ENCODE measurements around the gene TMEM43.

TMEM43 gene

GRCh38 chr3:14121859-14122258 is 3.0 kb upstream of the TMEM43 start:
- no peaks in the 10 kb centered on the region for H3K9me3 ChIP-seq (ENCODE audit: control insufficient read depth, insufficient read depth, low read depth, low read length)
- CTCF ChIA-PET: interaction anchor here (0.6 to 1.5 kb wide), 3 partner anchors 33 to 525 kb away, joined by 3 to 4 read pairs (median 3); no protein-coding TSS in a partner anchor
- peaks cover 0 to 42% of the 10 kb centered on the region in 2 experiments; a peak in 1 of 3 replicates for H3K36me3 ChIP-seq (ENCODE audit: control insufficient read depth in 2 of 2, insufficient read depth in 1 of 2, low read length in 2 of 2)
- no peak overlapping the region for H3K4me3 ChIP-seq (ENCODE audit: low read depth, low read length)
- TF ChIP-seq ZNF558 (tag by site-specific recombination; IDR thresholded peaks at IDR 0.05) (no peak), ZNF391 (tag by site-specific recombination; IDR thresholded peaks at IDR 0.05; ENCODE audit: borderline replicate concordance, low read depth) (no peak), ZSCAN5A (tag by site-specific recombination; IDR thresholded peaks at IDR 0.05) (no peak)
- TF ChIP-seq, protein P1, sequence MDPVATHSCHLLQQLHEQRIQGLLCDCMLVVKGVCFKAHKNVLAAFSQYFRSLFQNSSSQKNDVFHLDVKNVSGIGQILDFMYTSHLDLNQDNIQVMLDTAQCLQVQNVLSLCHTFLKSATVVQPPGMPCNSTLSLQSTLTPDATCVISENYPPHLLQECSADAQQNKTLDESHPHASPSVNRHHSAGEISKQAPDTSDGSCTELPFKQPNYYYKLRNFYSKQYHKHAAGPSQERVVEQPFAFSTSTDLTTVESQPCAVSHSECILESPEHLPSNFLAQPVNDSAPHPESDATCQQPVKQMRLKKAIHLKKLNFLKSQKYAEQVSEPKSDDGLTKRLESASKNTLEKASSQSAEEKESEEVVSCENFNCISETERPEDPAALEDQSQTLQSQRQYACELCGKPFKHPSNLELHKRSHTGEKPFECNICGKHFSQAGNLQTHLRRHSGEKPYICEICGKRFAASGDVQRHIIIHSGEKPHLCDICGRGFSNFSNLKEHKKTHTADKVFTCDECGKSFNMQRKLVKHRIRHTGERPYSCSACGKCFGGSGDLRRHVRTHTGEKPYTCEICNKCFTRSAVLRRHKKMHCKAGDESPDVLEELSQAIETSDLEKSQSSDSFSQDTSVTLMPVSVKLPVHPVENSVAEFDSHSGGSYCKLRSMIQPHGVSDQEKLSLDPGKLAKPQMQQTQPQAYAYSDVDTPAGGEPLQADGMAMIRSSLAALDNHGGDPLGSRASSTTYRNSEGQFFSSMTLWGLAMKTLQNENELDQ (tag by site-specific recombination; IDR thresholded peaks at IDR 0.05; ENCODE audit: low read depth): no peak
- no peak overlapping the region for H3K27ac ChIP-seq (ENCODE audit: extremely low read depth, low read depth, low read length)
- H3K4me1 ChIP-seq (ENCODE audit: control insufficient read depth, insufficient read depth, low read length): peaks cover 4% of the 10 kb centered on the region
- POLR2A ChIA-PET: interaction anchor here (0.7 kb wide), 1 partner anchor 133 kb away, joined by 3 read pairs; no protein-coding TSS in a partner anchor

DNA sequence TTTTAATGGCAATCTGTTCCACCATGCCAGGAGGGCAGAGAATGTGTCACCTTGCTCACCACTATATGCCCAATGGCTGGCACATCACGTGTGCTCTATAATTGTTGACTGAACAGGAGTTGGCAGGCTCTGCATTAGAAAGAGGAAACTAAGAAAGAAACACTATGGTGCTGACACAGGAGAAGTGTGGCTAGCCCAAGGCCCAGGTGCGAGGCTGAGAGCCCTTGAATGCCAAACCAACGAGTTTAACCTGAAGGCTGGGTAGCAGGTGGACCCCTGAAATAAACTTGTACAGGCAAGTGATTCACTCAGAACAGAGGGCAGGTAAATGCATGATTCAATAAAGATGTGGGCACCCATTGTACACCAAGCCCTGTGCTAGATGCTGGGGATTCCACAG is 2.6 kb upstream of the TMEM43 start:
- H3K4me3 ChIP-seq (ENCODE audit: low read depth, low read length): no peak overlapping the region
- peaks cover 4% of the 10 kb centered on the region for H3K4me1 ChIP-seq (ENCODE audit: control insufficient read depth, insufficient read depth, low read length)
- peaks cover 0 to 45% of the 10 kb centered on the region in 2 experiments; a peak in 1 of 3 replicates for H3K36me3 ChIP-seq (ENCODE audit: control insufficient read depth in 2 of 2, insufficient read depth in 1 of 2, low read length in 2 of 2)
- ChIA-PET CTCF (interaction anchor here (0.6 kb wide), 1 partner anchor 719 kb away, joined by 4 read pairs; no protein-coding TSS in a partner anchor), POLR2A (interaction anchor here (0.6 to 1.6 kb wide), 3 partner anchors 10 to 133 kb away, joined by 3 to 9 read pairs (median 3); partner anchors contain the start of genes LSM3 and XPC)
- no peaks in the 10 kb centered on the region for H3K9me3 ChIP-seq (ENCODE audit: control insufficient read depth, insufficient read depth, low read depth, low read length)
- H3K27ac ChIP-seq (ENCODE audit: extremely low read depth, low read depth, low read length): no peak overlapping the region
- TF ChIP-seq ZNF837 (tag by site-specific recombination; IDR thresholded peaks at IDR 0.05) (no peak), ZIC2 (tag by site-specific recombination; IDR thresholded peaks at IDR 0.05) (no peak), ZNF555 (tag by site-specific recombination; conservative IDR thresholded peaks at IDR 0.05) (no peak), ZNF658 (tag by site-specific recombination; IDR thresholded peaks at IDR 0.05) (no peak), ZNF645 (tag by site-specific recombination; IDR thresholded peaks at IDR 0.05) (no peak), ZNF692 (tag by site-specific recombination; IDR thresholded peaks at IDR 0.05) (no peak), ZNF558 (tag by site-specific recombination; IDR thresholded peaks at IDR 0.05) (no peak), ZNF610 (tag by site-specific recombination; IDR thresholded peaks at IDR 0.05; ENCODE audit: borderline replicate concordance) (no peak), ZBTB48 (tag by site-specific recombination; IDR thresholded peaks at IDR 0.05) (no peak), MZF1 (tag by site-specific recombination; IDR thresholded peaks at IDR 0.05; ENCODE audit: borderline replicate concordance) (no peak), YY1 (tag by site-specific recombination; IDR thresholded peaks at IDR 0.05) (no peak), TCF7L2 (IDR thresholded peaks at IDR 0.05; ENCODE audit: borderline replicate concordance, low read depth, low read length) (no peak), ZNF311 (tag by site-specific recombination; IDR thresholded peaks at IDR 0.05; ENCODE audit: borderline replicate concordance) (no peak), ZNF571 (tag by site-specific recombination; IDR thresholded peaks at IDR 0.05) (no peak)
- TF ChIP-seq, protein P2, sequence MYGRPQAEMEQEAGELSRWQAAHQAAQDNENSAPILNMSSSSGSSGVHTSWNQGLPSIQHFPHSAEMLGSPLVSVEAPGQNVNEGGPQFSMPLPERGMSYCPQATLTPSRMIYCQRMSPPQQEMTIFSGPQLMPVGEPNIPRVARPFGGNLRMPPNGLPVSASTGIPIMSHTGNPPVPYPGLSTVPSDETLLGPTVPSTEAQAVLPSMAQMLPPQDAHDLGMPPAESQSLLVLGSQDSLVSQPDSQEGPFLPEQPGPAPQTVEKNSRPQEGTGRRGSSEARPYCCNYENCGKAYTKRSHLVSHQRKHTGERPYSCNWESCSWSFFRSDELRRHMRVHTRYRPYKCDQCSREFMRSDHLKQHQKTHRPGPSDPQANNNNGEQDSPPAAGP (tag by site-specific recombination; IDR thresholded peaks at IDR 0.05): no peak
- TF ChIP-seq, protein P3, sequence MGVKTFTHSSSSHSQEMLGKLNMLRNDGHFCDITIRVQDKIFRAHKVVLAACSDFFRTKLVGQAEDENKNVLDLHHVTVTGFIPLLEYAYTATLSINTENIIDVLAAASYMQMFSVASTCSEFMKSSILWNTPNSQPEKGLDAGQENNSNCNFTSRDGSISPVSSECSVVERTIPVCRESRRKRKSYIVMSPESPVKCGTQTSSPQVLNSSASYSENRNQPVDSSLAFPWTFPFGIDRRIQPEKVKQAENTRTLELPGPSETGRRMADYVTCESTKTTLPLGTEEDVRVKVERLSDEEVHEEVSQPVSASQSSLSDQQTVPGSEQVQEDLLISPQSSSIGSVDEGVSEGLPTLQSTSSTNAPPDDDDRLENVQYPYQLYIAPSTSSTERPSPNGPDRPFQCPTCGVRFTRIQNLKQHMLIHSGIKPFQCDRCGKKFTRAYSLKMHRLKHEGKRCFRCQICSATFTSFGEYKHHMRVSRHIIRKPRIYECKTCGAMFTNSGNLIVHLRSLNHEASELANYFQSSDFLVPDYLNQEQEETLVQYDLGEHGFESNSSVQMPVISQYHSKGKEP (tag by site-specific recombination; IDR thresholded peaks at IDR 0.05): no peak
- TF ChIP-seq, protein P4, sequence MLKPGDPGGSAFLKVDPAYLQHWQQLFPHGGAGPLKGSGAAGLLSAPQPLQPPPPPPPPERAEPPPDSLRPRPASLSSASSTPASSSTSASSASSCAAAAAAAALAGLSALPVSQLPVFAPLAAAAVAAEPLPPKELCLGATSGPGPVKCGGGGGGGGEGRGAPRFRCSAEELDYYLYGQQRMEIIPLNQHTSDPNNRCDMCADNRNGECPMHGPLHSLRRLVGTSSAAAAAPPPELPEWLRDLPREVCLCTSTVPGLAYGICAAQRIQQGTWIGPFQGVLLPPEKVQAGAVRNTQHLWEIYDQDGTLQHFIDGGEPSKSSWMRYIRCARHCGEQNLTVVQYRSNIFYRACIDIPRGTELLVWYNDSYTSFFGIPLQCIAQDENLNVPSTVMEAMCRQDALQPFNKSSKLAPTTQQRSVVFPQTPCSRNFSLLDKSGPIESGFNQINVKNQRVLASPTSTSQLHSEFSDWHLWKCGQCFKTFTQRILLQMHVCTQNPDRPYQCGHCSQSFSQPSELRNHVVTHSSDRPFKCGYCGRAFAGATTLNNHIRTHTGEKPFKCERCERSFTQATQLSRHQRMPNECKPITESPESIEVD (tag by site-specific recombination; IDR thresholded peaks at IDR 0.05): no peak
- TF ChIP-seq, protein P5, sequence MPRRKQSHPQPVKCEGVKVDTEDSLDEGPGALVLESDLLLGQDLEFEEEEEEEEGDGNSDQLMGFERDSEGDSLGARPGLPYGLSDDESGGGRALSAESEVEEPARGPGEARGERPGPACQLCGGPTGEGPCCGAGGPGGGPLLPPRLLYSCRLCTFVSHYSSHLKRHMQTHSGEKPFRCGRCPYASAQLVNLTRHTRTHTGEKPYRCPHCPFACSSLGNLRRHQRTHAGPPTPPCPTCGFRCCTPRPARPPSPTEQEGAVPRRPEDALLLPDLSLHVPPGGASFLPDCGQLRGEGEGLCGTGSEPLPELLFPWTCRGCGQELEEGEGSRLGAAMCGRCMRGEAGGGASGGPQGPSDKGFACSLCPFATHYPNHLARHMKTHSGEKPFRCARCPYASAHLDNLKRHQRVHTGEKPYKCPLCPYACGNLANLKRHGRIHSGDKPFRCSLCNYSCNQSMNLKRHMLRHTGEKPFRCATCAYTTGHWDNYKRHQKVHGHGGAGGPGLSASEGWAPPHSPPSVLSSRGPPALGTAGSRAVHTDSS (tag by site-specific recombination; IDR thresholded peaks at IDR 0.05): no peak
